Measurements from ENCODE around the gene UMODL1.

The UMODL1 gene

GRCh38 chr21:42089665-42090310 is 18.7 kb downstream of the UMODL1 start:
- DNase-seq (ENCODE audit: insufficient read length, low spot score), result no peak
- no peak for FAIRE-seq
- no peak for TF ChIP-seq TAF1 (IDR thresholded peaks at IDR 0.05; ENCODE audit: low read depth, low read length)
- TF ChIP-seq POU2F2 (IDR thresholded peaks at IDR 0.05; ENCODE audit: low read depth, low read length), result no peak
- no peak for TF ChIP-seq POLR2A (IDR thresholded peaks at IDR 0.05; ENCODE audit: low read depth, low read length)
- no peak for TF ChIP-seq SPI1 (IDR thresholded peaks at IDR 0.05; ENCODE audit: low read depth, low read length)
- TF ChIP-seq PAX5 (IDR thresholded peaks at IDR 0.05; ENCODE audit: insufficient read depth, low read length, severe bottlenecking), result no peak
- TF ChIP-seq POLR2AphosphoS5 (IDR thresholded peaks at IDR 0.05; ENCODE audit: low read depth, low read length), result no peak

GRCh38 chr21:42091899-42092508 is 20.9 kb downstream of the UMODL1 start:
- TF ChIP-seq TAF1 (IDR thresholded peaks at IDR 0.05; ENCODE audit: low read depth, low read length) (no peak), POU2F2 (IDR thresholded peaks at IDR 0.05; ENCODE audit: low read depth, low read length) (no peak), PAX5 (IDR thresholded peaks at IDR 0.05; ENCODE audit: insufficient read depth, low read length, severe bottlenecking) (no peak), POLR2A (IDR thresholded peaks at IDR 0.05; ENCODE audit: low read depth, low read length) (no peak), SPI1 (IDR thresholded peaks at IDR 0.05; ENCODE audit: low read depth, low read length) (no peak), POLR2AphosphoS5 (IDR thresholded peaks at IDR 0.05; ENCODE audit: low read depth, low read length) (no peak)
- FAIRE-seq (no peak), DNase-seq (ENCODE audit: insufficient read length, low spot score) (no peak)

- TF ChIP-seq SPI1 (IDR thresholded peaks at IDR 0.05; ENCODE audit: low read depth, low read length) (no peak), PAX5 (IDR thresholded peaks at IDR 0.05; ENCODE audit: insufficient read depth, low read length, severe bottlenecking) (no peak)
- no peak for DNase-seq (ENCODE audit: insufficient read length, low spot score)
- FAIRE-seq, result no peak
Measured at GRCh38 chr21:42092771-42093170, 21.7 kb downstream of the UMODL1 start.

GRCh38 chr21:42093186-42093585 is 22.1 kb downstream of the UMODL1 start:
- FAIRE-seq (no peak), DNase-seq (ENCODE audit: insufficient read length, low spot score) (no peak)
- no peak for TF ChIP-seq POLR2AphosphoS5 (IDR thresholded peaks at IDR 0.05; ENCODE audit: low read depth, low read length)
- no peak for TF ChIP-seq PAX5 (IDR thresholded peaks at IDR 0.05; ENCODE audit: insufficient read depth, low read length, severe bottlenecking)
- TF ChIP-seq TAF1 (IDR thresholded peaks at IDR 0.05; ENCODE audit: low read depth, low read length), result no peak
- no peak for TF ChIP-seq POU2F2 (IDR thresholded peaks at IDR 0.05; ENCODE audit: low read depth, low read length)
- no peak for TF ChIP-seq POLR2A (IDR thresholded peaks at IDR 0.05; ENCODE audit: low read depth, low read length)
- TF ChIP-seq SPI1 (IDR thresholded peaks at IDR 0.05; ENCODE audit: low read depth, low read length), result no peak

GRCh38 chr21:42093991-42094421 is 22.9 kb downstream of the UMODL1 start:
- no peak for DNase-seq (ENCODE audit: insufficient read length, low spot score)
- no peak for FAIRE-seq
- TF ChIP-seq TAF1 (IDR thresholded peaks at IDR 0.05; ENCODE audit: low read depth, low read length), result no peak
- TF ChIP-seq POLR2AphosphoS5 (IDR thresholded peaks at IDR 0.05; ENCODE audit: low read depth, low read length), result no peak
- no peak for TF ChIP-seq POU2F2 (IDR thresholded peaks at IDR 0.05; ENCODE audit: low read depth, low read length)
- no peak for TF ChIP-seq PAX5 (IDR thresholded peaks at IDR 0.05; ENCODE audit: insufficient read depth, low read length, severe bottlenecking)
- no peak for TF ChIP-seq POLR2A (IDR thresholded peaks at IDR 0.05; ENCODE audit: low read depth, low read length)
- no peak for TF ChIP-seq SPI1 (IDR thresholded peaks at IDR 0.05; ENCODE audit: low read depth, low read length)

- TF ChIP-seq POLR2AphosphoS5 (IDR thresholded peaks at IDR 0.05; ENCODE audit: low read depth, low read length) (no peak), SPI1 (IDR thresholded peaks at IDR 0.05; ENCODE audit: low read depth, low read length) (no peak), POLR2A (IDR thresholded peaks at IDR 0.05; ENCODE audit: low read depth, low read length) (no peak), POU2F2 (IDR thresholded peaks at IDR 0.05; ENCODE audit: low read depth, low read length) (no peak)
- FAIRE-seq (no peak), DNase-seq (ENCODE audit: insufficient read length, low spot score) (no peak)
Measured at GRCh38 chr21:42094811-42095210, 23.7 kb downstream of the UMODL1 start.

- no peak for TF ChIP-seq PAX5 (IDR thresholded peaks at IDR 0.05; ENCODE audit: insufficient read depth, low read length, severe bottlenecking)
- TF ChIP-seq POLR2AphosphoS5 (IDR thresholded peaks at IDR 0.05; ENCODE audit: low read depth, low read length), result no peak
- no peak for TF ChIP-seq POU2F2 (IDR thresholded peaks at IDR 0.05; ENCODE audit: low read depth, low read length)
- no peak for TF ChIP-seq POLR2A (IDR thresholded peaks at IDR 0.05; ENCODE audit: low read depth, low read length)
- no peak for TF ChIP-seq SPI1 (IDR thresholded peaks at IDR 0.05; ENCODE audit: low read depth, low read length)
- TF ChIP-seq TAF1 (IDR thresholded peaks at IDR 0.05; ENCODE audit: low read depth, low read length), result no peak
- DNase-seq (ENCODE audit: insufficient read length, low spot score) (no peak), FAIRE-seq (no peak)
Measured at GRCh38 chr21:42095581-42095980, 24.5 kb downstream of the UMODL1 start.

- DNase-seq (ENCODE audit: insufficient read length, low spot score), result no peak
- FAIRE-seq, result no peak
- TF ChIP-seq POLR2A (IDR thresholded peaks at IDR 0.05; ENCODE audit: low read depth, low read length), result no peak
- TF ChIP-seq SPI1 (IDR thresholded peaks at IDR 0.05; ENCODE audit: low read depth, low read length), result no peak
- TF ChIP-seq POLR2AphosphoS5 (IDR thresholded peaks at IDR 0.05; ENCODE audit: low read depth, low read length), result no peak
- TF ChIP-seq POU2F2 (IDR thresholded peaks at IDR 0.05; ENCODE audit: low read depth, low read length), result no peak
- no peak for TF ChIP-seq PAX5 (IDR thresholded peaks at IDR 0.05; ENCODE audit: insufficient read depth, low read length, severe bottlenecking)
- no peak for TF ChIP-seq TAF1 (IDR thresholded peaks at IDR 0.05; ENCODE audit: low read depth, low read length)
Measured at GRCh38 chr21:42096566-42096965, 25.4 kb downstream of the UMODL1 start.

GRCh38 chr21:42097274-42097673 is 26.2 kb downstream of the UMODL1 start:
- no peak for TF ChIP-seq TAF1 (IDR thresholded peaks at IDR 0.05; ENCODE audit: low read depth, low read length)
- TF ChIP-seq PAX5 (IDR thresholded peaks at IDR 0.05; ENCODE audit: insufficient read depth, low read length, severe bottlenecking), result no peak
- no peak for TF ChIP-seq SPI1 (IDR thresholded peaks at IDR 0.05; ENCODE audit: low read depth, low read length)
- TF ChIP-seq POLR2A (IDR thresholded peaks at IDR 0.05; ENCODE audit: low read depth, low read length), result no peak
- no peak for TF ChIP-seq POLR2AphosphoS5 (IDR thresholded peaks at IDR 0.05; ENCODE audit: low read depth, low read length)
- TF ChIP-seq POU2F2 (IDR thresholded peaks at IDR 0.05; ENCODE audit: low read depth, low read length), result no peak
- DNase-seq (ENCODE audit: insufficient read length, low spot score), result no peak
- FAIRE-seq, result no peak
